Activated T-cell treated with anti-CD3 and anti-CD28 coated beads, Interleukin-2, amount 50 U/mL, for 1 hour (primary cell): ENCODE results near the gene XRCC5.

Source experiments
- DNase-seq: peaks from one replicate; pipeline ENCODE4 v3.0.0-alpha.2; 2020

The XRCC5 gene

GRCh38 chr2:216161967-216162366 lies 52.8 kb downstream of the XRCC5 start:
- no peak for DNase-seq

- DNase-seq: no peak
These were observed 54.4 kb downstream of the XRCC5 start for GRCh38 chr2:216163518-216163917.

GRCh38 chr2:216164087-216164486 lies 54.9 kb downstream of the XRCC5 start:
- DNase-seq: no peak

- no peak for DNase-seq
These were observed 55.4 kb downstream of the XRCC5 start for GRCh38 chr2:216164576-216164975.

GRCh38 chr2:216165711-216166110 lies 56.6 kb downstream of the XRCC5 start:
- no peak for DNase-seq

GRCh38 chr2:216169087-216169486 lies 59.9 kb downstream of the XRCC5 start:
- DNase-seq: no peak

GRCh38 chr2:216170076-216170763 lies 61.1 kb downstream of the XRCC5 start:
- DNase-seq: no peak

GRCh38 chr2:216171011-216171410 lies 61.9 kb downstream of the XRCC5 start:
- no peak for DNase-seq

GRCh38 chr2:216172493-216172892 lies 63.3 kb downstream of the XRCC5 start:
- no peak for DNase-seq

- no peak for DNase-seq
These were observed 69.9 kb downstream of the XRCC5 start for GRCh38 chr2:216179015-216179414.

GRCh38 chr2:216181351-216181750 lies 72.2 kb downstream of the XRCC5 start:
- no peak for DNase-seq

- no peak for DNase-seq
These were observed 72.9 kb downstream of the XRCC5 start for GRCh38 chr2:216181953-216182461.

GRCh38 chr2:216183462-216183861 lies 74.3 kb downstream of the XRCC5 start:
- no peak for DNase-seq

GRCh38 chr2:216188559-216188850 lies 79.4 kb downstream of the XRCC5 start:
- DNase-seq: no peak

GRCh38 chr2:216188956-216189355 lies 79.8 kb downstream of the XRCC5 start:
- DNase-seq: no peak

- no peak for DNase-seq
These were observed 80.3 kb downstream of the XRCC5 start for GRCh38 chr2:216189410-216189809.

- DNase-seq: no peak
These were observed 83.0 kb downstream of the XRCC5 start for GRCh38 chr2:216192181-216192580.

- DNase-seq: no peak
These were observed 83.8 kb downstream of the XRCC5 start for GRCh38 chr2:216192931-216193330.

- DNase-seq: no peak
These were observed 84.9 kb downstream of the XRCC5 start for GRCh38 chr2:216194013-216194412.

- no peak for DNase-seq
These were observed 85.4 kb downstream of the XRCC5 start for GRCh38 chr2:216194561-216194960.

- DNase-seq: no peak
These were observed 86.4 kb downstream of the XRCC5 start for GRCh38 chr2:216195565-216196029.

GRCh38 chr2:216201692-216202306 lies 92.7 kb downstream of the XRCC5 start:
- DNase-seq: no peak

- DNase-seq: no peak
These were observed 93.6 kb downstream of the XRCC5 start for GRCh38 chr2:216202626-216203250.

GRCh38 chr2:216205486-216205885 lies 96.3 kb downstream of the XRCC5 start:
- DNase-seq: no peak
